Ishikawa (cell line): ENCODE measurements around the gene SNAPC2.

Experiments
- CREB1 ChIP-seq: IDR thresholded peaks from 2 replicates; pipeline ENCODE4 v1.6.1; 2012; ENCODE audit warnings: low read depth
- EP300 ChIP-seq: IDR thresholded peaks from 2 replicates; pipeline ENCODE4 v1.6.1; 2012; ENCODE audit warnings: borderline replicate concordance
- FOXM1 ChIP-seq: IDR thresholded peaks from 2 replicates; pipeline ENCODE4 v1.6.1; 2012; ENCODE audit warnings: low read depth, borderline replicate concordance
- MAX ChIP-seq: IDR thresholded peaks from 2 replicates; pipeline ENCODE4 v1.6.1; 2012
- RAD21 ChIP-seq: IDR thresholded peaks from 2 replicates; pipeline ENCODE4 v1.6.1; 2012; ENCODE audit warnings: low read depth
- REST ChIP-seq: IDR thresholded peaks from 2 replicates; pipeline ENCODE4 v1.6.1; 2012; ENCODE audit warnings: low read depth, mild to moderate bottlenecking
- TAF1 ChIP-seq: IDR thresholded peaks from 2 replicates; pipeline ENCODE4 v1.6.1; 2012; ENCODE audit warnings: low read depth, mild to moderate bottlenecking
- USF1 ChIP-seq: IDR thresholded peaks from 2 replicates; pipeline ENCODE4 v1.6.1; 2012
- YY1 ChIP-seq: IDR thresholded peaks from 2 replicates; pipeline ENCODE4 v1.6.1; 2012; ENCODE audit warnings: low read depth

- no peak for TF ChIP-seq REST
- no peak for TF ChIP-seq EP300
- no peak for TF ChIP-seq TAF1
- TF ChIP-seq RAD21 = no peak
- no peak for TF ChIP-seq MAX
- no peak for TF ChIP-seq CREB1
- no peak for TF ChIP-seq YY1
- no peak for TF ChIP-seq FOXM1
- TF ChIP-seq USF1 = no peak
These were observed 8.2 kb downstream of the SNAPC2 start for GRCh38 chr19:7928334-7928706.
